ENCODE results near the gene C5orf15.

The C5orf15 gene

DNA sequence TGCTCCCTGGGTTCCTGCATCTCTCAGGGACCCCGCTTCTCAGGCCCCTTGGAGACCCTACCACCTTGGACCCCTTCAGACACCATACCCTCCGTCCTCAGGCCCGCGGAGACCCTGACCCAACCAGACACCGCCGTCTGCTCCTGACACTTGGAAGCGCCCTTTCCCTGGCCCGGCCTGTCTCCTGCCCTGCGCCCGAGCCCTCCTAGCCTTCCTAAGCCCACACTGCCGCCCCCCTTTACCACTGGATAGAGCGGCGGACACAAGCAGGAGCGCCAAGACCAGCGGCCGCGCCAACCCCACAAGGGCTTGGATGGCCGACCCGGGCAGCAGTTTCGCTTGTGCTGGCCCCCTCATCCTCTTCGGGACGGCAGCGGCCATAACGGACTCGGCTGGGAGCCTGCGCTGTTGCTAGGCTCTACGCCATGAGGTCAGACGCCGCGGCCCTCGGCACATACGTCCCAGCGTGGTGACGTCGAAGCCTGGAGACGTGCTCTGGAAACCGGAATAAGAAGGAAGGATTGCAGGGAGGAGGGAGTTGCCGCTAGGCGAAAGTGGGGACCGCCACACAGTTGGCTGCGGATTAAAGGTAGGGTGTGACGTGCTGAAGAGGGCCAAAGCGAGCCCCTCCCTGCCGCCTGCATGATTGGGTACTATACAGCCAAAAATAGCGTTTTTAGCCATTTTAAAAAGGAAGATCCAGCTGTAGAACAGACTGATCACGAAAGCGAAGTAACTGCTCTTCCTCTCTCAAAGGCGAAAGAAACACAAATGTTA, at the start of gene C5orf15:
TSS of gene C5orf15 (minus strand) at position 422 of the 777 bp plus-strand sequence. CDS start at position 381, 41 bp downstream.
- DNase-seq: peak; percentile 90

DNA sequence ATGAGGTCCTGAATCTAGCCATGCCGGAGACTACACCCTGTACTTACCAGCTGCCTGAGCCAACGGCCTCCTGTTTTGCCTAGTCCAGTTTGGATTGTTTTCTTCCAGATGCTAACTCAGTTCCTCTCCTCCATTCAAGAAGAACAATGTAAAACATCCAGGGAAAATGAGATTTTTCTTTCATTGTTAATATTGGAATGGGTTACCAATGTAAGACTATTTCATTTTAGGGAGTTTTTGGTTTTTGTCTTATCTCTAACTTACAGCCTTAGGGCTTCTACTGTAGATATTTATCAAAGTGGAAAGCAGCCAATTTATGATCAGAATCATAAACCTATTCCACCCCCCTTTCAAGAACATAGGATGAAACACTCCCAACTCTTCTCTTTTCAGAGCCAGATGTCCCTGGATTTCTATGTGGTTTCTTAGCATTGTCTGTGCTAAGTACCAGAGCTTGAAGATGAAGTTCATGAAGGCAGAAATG, 39.9 kb upstream of the C5orf15 start:
- DNase-seq: no peak

GRCh38 chr5:134007581-134008265, 39.3 kb upstream of the C5orf15 start:
- DNase-seq: no peak

GRCh38 chr5:134006115-134006514, 37.7 kb upstream of the C5orf15 start:
- no peak for DNase-seq

DNA sequence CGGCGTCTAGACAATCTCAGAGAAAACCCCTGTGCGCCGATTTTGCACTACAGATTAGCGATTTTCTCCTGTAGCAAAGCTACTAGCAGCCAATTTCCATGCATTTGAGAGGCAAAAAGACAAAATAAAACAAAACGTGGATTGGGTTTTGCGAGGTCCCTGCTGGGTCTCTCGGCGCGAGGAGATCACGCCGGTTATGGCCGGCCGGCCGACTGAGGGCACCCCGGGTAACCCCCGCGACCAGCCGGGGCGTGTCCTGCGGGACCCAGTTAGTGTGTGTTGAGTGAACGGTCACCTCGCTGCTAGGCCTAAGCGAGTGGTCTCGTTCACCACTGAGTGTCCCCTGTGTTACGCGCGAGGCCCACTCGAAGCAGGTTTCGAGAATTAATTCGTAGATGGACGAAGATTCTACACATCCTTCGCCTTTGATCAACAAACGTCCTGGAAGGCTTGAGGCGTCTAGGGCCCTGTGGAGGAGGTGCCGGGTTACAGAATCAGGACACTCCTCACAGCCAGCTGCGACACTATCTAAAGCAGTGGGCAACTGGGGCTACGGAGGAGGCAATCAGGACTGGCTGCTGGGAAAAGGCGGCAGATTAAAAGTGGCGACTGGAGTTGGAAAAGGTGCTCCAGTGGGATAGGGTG, 37.1 kb upstream of the C5orf15 start:
- no peak for DNase-seq

DNA sequence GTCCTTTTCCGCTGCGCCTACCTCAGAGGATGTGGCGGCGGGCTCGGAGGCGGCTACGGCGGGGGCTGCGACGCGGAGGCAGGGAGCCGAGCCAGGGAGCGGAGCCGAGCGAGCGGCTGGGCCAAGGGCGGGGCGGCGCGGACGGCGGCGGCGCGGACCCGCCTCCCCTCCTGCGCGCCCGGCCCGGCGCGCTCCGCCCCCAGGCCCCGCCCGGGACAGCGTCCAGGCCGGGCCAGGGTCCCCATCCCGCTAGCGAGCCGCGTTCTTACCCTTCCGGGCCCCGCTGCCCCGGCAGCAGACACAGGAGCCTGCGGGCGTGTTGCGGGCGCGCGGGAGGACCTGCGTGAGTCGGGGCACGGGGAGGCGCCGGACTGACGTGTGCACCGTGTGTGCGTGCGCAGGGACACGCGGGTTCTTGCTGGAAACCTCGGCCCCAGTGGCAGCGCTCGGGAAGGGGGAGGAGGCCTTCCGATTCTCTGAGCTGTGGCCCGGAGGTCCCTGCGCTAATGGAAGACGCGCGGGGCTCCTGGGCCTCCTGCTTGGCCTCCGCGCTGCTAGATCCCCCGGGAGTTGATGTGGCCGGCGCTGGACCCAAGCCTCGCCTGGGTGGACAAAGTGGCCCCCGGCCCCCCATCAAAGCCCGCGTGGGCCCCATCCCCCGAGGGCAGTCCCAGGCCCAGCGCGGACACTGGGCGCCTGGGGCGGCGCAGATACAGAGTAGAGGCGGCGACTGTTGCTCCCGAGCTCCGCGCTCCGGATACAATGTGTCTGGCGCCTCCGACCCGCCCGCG, 36.4 kb upstream of the C5orf15 start, which contains the start of gene VDAC1:
TSS of gene VDAC1 (minus strand) at position 350 of the 791 bp plus-strand sequence. CDS start 11,963 bp downstream, outside the sequence.
- peak; percentile 79 for DNase-seq

DNA sequence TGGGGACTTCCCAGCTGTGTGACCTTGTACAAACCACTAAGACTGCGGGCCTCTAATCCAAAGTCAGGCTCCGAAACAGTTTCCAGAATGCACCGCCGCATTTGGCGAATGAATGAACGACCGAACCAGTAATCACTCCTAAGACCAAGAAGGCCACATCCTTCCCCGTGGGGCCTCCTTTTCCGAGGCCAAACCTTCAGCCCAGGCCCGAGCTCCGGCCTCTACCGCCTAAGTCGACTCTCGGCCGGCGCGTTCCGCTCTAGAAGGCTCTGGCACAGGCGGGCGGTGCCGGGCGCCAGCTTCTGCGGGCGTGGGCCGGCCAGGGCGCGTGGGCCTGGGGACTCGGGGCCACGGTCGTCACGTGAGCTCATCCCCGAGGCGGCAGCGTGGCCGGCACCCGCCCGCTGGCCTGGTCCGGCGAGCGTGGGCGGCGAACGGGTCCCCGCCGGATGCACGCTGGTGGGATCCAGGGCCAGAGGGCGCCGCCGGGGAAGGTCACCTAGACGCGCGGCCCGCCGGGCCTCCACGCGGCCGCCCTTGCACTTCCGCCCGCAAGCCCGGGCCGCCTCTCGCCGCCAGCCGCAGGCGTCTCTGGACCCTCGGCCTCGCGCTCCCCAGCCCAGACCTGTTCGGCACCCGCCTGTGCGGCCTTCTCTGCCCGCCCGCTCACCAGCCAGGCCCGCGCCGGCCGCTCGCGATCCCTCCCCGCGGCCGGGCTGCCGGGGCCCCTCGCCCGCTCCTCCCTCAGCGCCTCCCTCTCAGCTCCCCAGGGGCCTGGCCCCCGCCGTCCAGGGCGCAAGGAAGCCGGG, 35.6 kb upstream of the C5orf15 start:
- peak; percentile 51 for DNase-seq

DNA sequence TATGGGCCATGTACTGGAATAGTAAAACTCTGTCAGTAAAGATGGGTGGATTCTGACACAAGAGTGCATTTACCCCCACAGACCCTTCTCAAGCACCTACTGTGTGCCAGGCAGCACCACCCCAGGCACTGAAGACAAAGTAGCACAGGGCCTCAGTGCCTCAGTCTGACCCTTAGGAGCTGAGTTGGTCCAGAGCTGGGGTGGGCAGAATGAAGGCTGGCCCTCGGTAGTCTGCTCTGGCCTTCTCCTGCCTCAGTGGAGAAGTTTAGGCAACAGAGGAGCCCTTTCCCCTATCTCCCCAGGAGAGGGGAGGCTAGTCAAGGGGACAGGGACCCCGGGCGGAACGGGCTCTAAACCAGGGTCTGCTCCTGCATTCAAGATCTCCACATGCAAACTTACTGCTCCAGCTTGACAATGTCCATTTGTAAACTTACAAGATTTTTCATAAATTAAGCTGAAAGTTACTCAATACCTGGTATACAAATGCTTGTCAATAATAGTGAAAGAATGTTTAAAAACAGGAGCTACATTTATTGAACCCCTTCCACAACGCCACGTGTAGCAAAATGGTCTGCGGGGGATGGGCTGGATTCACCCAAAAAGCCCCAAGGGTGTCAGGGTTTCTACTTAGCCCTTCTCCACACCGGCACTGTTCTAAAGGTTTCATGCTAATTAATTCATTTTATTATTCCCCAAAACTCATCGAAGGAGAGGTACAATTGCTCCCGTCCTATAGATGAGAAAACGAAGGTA, 34.8 kb upstream of the C5orf15 start:
- DNase-seq: peak; percentile 32

GRCh38 chr5:134001938-134002731, 33.7 kb upstream of the C5orf15 start:
- DNase-seq: no peak

DNA sequence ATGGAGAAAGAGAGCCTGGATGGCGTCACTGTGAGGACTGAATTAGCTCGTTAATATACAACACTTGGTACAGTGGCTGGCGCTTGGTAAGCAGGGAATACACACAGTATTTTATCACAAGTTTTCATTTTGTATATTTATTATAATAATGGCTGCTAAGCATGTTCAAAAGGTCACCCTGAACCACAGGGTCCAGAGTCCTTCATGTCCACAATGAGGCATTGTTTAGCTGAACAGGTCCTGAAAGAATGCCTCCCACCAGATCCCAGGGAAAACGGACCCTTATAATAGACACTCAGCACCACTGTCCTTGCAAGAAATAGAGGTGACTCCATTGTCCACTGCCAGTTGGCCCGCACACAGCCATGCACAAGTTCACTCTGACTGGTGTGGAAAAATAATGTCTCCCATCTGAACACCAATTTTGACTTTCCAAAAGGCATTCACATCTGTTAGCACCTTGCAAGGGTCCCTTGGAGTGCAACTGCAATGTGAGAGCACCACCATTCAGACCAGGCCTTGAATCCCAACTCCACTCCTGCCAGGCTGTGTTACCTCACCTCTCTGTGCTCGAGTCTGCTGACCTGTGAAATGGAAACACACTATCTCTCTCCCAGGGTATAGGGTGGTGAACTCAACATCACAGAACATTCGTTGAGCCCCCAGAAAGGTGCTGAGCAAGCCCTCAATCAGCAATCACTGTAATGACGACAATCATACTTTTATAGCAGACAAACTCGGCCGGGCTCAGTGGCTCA, 32.5 kb upstream of the C5orf15 start:
- DNase-seq: no peak

DNA sequence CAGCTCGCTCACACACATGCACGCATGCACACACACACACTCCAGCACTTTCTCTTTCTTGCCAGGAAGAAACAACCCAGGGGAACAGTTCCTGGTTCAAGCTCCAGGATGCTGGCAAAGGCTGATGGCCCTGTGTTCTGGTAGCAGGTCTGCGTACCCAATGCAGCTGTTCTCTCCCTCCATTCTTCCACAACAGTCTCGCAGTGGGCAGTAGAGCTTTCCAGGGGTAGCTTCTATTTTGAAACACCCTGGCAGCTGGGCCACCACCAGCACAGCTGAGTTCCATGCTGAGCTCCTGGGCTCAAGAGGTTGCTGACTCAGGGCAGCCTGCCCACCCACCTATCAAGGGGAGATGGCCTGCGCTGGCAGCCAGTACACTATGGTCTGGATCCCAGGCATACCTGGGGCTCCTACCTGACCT, 31.7 kb upstream of the C5orf15 start:
- DNase-seq: no peak

DNA sequence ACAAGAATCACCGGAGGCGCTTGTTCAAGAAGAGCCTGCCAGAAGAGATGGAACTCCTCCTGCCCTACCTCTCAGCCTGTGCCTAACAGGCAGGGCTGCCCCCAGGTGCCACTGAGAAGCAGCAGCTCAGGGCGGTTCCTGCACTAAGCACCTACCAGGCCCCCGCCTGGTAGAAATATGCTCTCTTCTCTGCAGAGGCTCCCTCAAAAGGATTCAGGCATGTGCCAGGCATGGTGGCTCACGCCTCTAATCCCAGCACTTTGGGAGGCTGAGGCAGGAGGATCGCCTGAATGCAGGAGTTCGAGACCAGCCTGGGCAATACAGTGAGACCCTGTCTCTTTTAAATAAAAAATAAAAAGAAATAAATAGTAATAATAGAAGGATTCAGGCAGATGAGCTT, 30.4 kb upstream of the C5orf15 start:
- DNase-seq: no peak

- DNase-seq: no peak
Measured at GRCh38 chr5:133998042-133998441, 29.6 kb upstream of the C5orf15 start.

DNA sequence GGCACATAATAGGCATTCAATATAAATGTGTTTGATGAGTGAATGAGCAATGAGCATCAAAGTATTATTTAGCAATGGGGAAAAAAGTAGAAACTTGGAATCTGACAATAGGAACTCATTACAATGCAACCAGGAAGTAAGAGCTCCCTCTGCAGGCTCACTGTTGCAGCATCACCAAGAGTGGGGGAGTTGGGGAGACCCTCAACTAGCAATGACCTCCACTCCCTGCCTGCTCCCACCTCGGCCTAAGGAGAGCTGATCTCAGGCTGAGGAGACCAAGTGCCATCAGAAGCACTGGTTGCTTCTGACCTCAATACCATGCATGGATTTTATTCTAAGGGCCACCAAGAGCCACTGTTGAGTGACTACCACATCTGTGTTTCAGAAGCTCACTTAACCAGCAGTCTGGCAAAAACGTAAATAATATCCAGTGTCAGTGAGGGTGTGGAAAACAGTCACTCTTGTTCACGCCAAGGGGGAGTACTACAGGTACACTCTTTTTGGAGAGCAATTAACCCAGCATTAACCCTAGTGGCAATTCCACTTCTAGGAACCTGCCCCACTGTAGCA, 28.3 kb upstream of the C5orf15 start:
- DNase-seq: no peak

- DNase-seq: no peak
Measured at GRCh38 chr5:133995883-133996563, 27.6 kb upstream of the C5orf15 start.

- no peak for DNase-seq
Measured at GRCh38 chr5:133995341-133995740, 26.9 kb upstream of the C5orf15 start.

DNA sequence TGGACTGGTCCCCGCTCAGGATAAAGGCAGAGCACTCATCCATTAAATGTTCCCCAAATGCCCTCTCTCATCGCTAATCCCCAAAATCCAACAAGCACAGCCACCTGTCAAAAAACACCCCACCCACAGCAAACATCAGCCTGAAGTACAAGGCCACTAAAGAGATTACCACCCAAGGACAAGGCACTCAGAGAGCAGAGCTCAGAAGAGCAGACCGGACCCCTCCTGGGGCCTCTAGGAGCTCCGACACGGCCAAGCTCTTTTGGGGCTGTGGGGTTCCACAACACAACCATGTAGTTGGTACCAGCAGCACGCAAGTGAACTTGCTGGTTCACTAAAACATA, 26.5 kb upstream of the C5orf15 start:
- DNase-seq: no peak

DNA sequence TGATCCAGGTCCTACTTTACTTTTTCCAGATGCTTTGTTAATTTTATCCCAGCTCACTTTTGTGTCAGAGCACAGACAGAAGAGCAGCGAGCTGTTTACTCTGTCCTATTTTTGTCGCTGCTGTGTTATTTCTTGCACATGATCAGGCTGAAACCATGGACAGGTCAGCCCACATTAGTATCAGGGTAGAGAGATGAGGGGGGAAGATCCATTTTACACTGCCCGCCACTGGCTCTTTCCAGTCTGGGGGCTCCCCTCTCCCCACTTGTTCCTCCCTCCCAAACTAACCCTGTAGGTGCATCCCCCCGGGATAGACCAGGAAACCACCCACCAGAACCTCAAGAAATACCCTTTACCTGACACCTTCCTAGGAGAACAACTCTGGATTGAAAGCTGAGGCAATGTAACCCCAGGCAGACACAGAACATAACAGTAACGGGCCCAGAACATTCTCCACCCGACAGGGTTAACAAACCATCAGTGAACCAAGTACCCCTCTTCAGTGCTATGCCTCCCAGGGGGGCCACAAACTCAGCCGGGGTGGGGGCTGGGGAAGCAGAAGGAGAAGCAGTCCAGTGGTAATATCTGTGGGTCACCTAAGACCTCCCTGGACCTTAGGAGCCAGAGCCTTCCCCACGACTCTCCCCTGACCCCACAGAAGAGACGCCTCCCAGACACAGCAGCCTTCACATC, 26.0 kb upstream of the C5orf15 start:
- no peak for DNase-seq
